Keratinocyte (primary cell): ENCODE results near the gene MEAF6. TPM values are rescaled to one million over a fixed set of nuclear protein-coding genes. Genes with fewer than 3 reads are reported as not detected.

Experiments used
- DNase-seq: peaks from one replicate; pipeline ENCODE4 v3.0.0-alpha.2; 2011; ENCODE audit warnings: low read depth, missing footprints, low spot score
- FAIRE-seq: peaks from 2 replicates; lab custom pipeline; 2011; peaks lifted over from hg19 to GRCh38; lab: Jason Lieb, UNC
- H2AFZ ChIP-seq: 2 replicates; pipeline ENCODE4 v1.6.0; 2012; ENCODE audit warnings: low read length, control low read depth, inconsistent platforms; ENCODE audit not compliant: control insufficient read depth
- H3K27ac ChIP-seq: 2 replicates; pipeline ENCODE4 v1.5.1; 2011; ENCODE audit warnings: low read length; ENCODE audit not compliant: control insufficient read depth, insufficient read depth
- H3K27me3 ChIP-seq: 3 replicates; pipeline ENCODE4 v1.6.0; 2011; ENCODE audit warnings: low read length; ENCODE audit not compliant: control insufficient read depth, insufficient read depth; ENCODE audit errors: extremely low read depth
- H3K36me3 ChIP-seq, 2 experiments: 2 replicates in 1 of 2; 3 replicates in 1 of 2; pipeline ENCODE4 v1.5.1; 2011; ENCODE audit warnings: low read length in 2 of 2, mild to moderate bottlenecking in 1 of 2; ENCODE audit not compliant: control insufficient read depth in 2 of 2, insufficient read depth in 2 of 2; ENCODE audit errors: extremely low read depth in 1 of 2
- H3K4me1 ChIP-seq: 3 replicates; pipeline ENCODE4 v1.5.1; 2011; ENCODE audit warnings: low read length; ENCODE audit not compliant: control insufficient read depth, insufficient read depth; ENCODE audit errors: extremely low read depth
- H3K4me2 ChIP-seq: 3 replicates; pipeline ENCODE4 v1.6.0; 2011; ENCODE audit warnings: low read depth, low read length; ENCODE audit not compliant: control insufficient read depth, insufficient read depth; ENCODE audit errors: extremely low read depth
- H3K4me3 ChIP-seq, 3 experiments: fragments of 200-600 bp in 1 of 3; sonication (generic) in 1 of 3; 2 replicates in 2 of 3; 3 replicates in 1 of 3; pipeline ENCODE4 v1.5.1; 2011 to 2016; ENCODE audit warnings: low read length in 3 of 3, mild to moderate bottlenecking in 3 of 3, control low read depth in 2 of 3, inconsistent platforms in 1 of 3, low read depth in 1 of 3, mixed read lengths in 1 of 3, mixed run types in 1 of 3, moderate library complexity in 1 of 3; ENCODE audit not compliant: control insufficient read depth in 2 of 3, insufficient read depth in 2 of 3; ENCODE audit errors: extremely low read depth in 1 of 3
- H3K79me2 ChIP-seq: 2 replicates; pipeline ENCODE4 v1.6.0; 2012; ENCODE audit warnings: low read length; ENCODE audit not compliant: control insufficient read depth, insufficient read depth
- H3K9ac ChIP-seq: 3 replicates; pipeline ENCODE4 v1.6.0; 2011; ENCODE audit warnings: low read length; ENCODE audit not compliant: control insufficient read depth, insufficient read depth; ENCODE audit errors: extremely low read depth
- H3K9me1 ChIP-seq: 3 replicates; pipeline ENCODE4 v1.6.0; 2011; ENCODE audit warnings: low read length; ENCODE audit not compliant: control insufficient read depth, insufficient read depth; ENCODE audit errors: extremely low read depth
- H3K9me3 ChIP-seq: 2 replicates; pipeline ENCODE4 v1.5.1; 2012; ENCODE audit warnings: low read depth, low read length; ENCODE audit not compliant: control insufficient read depth
- H4K20me1 ChIP-seq: 3 replicates; pipeline ENCODE4 v1.6.0; 2011; ENCODE audit warnings: low read length; ENCODE audit not compliant: control insufficient read depth, insufficient read depth; ENCODE audit errors: extremely low read depth
- EZH2 ChIP-seq: IDR thresholded peaks from one replicate; pipeline ENCODE4 v1.6.1; 2012; ENCODE audit warnings: inconsistent platforms, mild to moderate bottlenecking, low read length, moderate library complexity
- dilution Hi-C: fragments of 300-500 bp; cut with MboI; formaldehyde crosslinking; loops from one replicate; pipeline ENCODE4 v1.7.0; 2020; ENCODE audit warnings: low sequenced_read_pairs; ENCODE audit not compliant: extremely low pct_ligation_motif_present
- polyA plus RNA-seq, 5 experiments: library from polyadenylated mRNA; depleted of rRNA in 3 of 5; stranded (reverse) in 3 of 5; stranded (forward) in 1 of 5; unstranded in 1 of 5; fragments of >200 nt; gene quantifications; 1 replicate in 1 of 5; 2 replicates in 3 of 5; 3 replicates in 1 of 5; pipeline versions ENCODE4 v1.2.1 to v1.2.3, GENCODE V29; 2011 to 2012; ENCODE audit warnings: missing spikeins in 2 of 5, low read depth in 1 of 5, low replicate concordance in 1 of 5
- TF ChIP-seq, protein P1 (sequence below), 3 experiments: IDR thresholded peaks in 1 of 3; conservative IDR thresholded peaks in 1 of 3; optimal IDR thresholded peaks in 1 of 3; 2 replicates in 2 of 3; 3 replicates in 1 of 3; pipeline versions ENCODE3 to v1.5.1; 2011; ENCODE audit warnings: low read length in 3 of 3, mild to moderate bottlenecking in 3 of 3, moderate library complexity in 2 of 3, control low read depth in 1 of 3, inconsistent platforms in 1 of 3; ENCODE audit not compliant: insufficient read depth in 2 of 3; ENCODE audit errors: extremely low read depth in 1 of 3

MEAF6 gene
- polyA plus RNA-seq, 1 donor (not counting 4 experiments of a cell fraction or from before 2014, with no cell fraction given), result 51.9 TPM

DNA sequence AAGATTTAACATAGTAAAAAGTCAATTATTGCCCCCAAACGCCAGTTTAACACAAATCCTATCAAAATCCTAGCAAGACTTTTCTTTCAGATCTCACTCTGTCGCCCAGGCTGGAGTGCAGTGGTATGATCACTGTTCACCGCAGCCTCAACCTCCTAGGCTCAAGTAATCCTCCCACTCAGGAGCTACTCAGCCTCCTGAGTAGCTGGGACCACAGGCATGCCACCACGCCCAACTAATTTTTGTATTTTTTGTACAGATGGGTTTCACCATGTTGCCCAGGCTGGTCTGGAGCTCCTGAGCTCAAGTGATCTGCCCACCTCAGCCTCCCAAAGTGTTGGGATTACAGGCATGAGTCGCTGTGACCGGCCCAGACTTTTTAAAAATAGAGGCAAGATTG is 34.8 kb upstream of the MEAF6 start:
- no peak for TF ChIP-seq EZH2
- TF ChIP-seq, protein P1, sequence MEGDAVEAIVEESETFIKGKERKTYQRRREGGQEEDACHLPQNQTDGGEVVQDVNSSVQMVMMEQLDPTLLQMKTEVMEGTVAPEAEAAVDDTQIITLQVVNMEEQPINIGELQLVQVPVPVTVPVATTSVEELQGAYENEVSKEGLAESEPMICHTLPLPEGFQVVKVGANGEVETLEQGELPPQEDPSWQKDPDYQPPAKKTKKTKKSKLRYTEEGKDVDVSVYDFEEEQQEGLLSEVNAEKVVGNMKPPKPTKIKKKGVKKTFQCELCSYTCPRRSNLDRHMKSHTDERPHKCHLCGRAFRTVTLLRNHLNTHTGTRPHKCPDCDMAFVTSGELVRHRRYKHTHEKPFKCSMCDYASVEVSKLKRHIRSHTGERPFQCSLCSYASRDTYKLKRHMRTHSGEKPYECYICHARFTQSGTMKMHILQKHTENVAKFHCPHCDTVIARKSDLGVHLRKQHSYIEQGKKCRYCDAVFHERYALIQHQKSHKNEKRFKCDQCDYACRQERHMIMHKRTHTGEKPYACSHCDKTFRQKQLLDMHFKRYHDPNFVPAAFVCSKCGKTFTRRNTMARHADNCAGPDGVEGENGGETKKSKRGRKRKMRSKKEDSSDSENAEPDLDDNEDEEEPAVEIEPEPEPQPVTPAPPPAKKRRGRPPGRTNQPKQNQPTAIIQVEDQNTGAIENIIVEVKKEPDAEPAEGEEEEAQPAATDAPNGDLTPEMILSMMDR (optimal IDR thresholded peaks at IDR 0.05 in 1 of 3, IDR thresholded peaks at IDR 0.05 in 1 of 3, conservative IDR thresholded peaks at IDR 0.05 in 1 of 3; ENCODE audit: extremely low read depth in 1 of 3, insufficient read depth in 2 of 3, low read length in 3 of 3), result no peak
- DNase-seq, result no peak
- no peak for FAIRE-seq
- H3K4me2 ChIP-seq, result no peak overlapping the region
- no peaks in the 10 kb centered on the region for H3K27me3 ChIP-seq
- peaks cover 3% of the 10 kb centered on the region for H3K9me1 ChIP-seq
- no peaks in the 10 kb centered on the region for H4K20me1 ChIP-seq
- H2AFZ ChIP-seq, result no peak overlapping the region
- H3K9me3 ChIP-seq, result no peaks in the 10 kb centered on the region
- peaks cover 12 to 26% of the 10 kb centered on the region in 2 experiments for H3K36me3 ChIP-seq
- no peak overlapping the region for H3K27ac ChIP-seq
- H3K4me1 ChIP-seq, result peaks cover 18% of the 10 kb centered on the region
- H3K9ac ChIP-seq, result no peak overlapping the region
- no peak overlapping the region for H3K4me3 ChIP-seq
- peaks cover 45% of the 10 kb centered on the region for H3K79me2 ChIP-seq
- dilution Hi-C loops, result no loop called here

DNA sequence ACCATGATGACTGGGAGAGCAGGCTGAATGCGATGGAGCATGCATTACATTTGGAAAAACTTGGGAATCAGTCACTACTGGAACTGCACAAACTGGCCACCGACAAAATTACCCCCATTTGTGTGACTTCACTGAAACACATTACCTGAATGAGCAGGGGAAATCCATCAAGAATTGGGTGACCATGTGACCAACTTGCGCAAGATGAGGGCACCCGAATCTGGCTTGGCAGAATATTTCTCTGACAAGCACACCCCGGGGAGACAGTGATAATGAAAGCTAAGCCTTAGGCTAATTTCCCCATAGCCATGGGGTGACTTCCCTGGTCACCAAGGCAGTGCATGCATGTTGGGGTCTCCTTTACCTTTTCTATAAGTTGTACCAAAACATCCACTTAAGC is 30.5 kb upstream of the MEAF6 start:
- H2AFZ ChIP-seq, result no peak overlapping the region
- H3K9ac ChIP-seq, result no peak overlapping the region
- DNase-seq (no peak), FAIRE-seq (no peak)
- peaks cover 17 to 29% of the 10 kb centered on the region in 2 experiments for H3K36me3 ChIP-seq
- TF ChIP-seq, protein P1 (optimal IDR thresholded peaks at IDR 0.05 in 1 of 3, IDR thresholded peaks at IDR 0.05 in 1 of 3, conservative IDR thresholded peaks at IDR 0.05 in 1 of 3; ENCODE audit: extremely low read depth in 1 of 3, insufficient read depth in 2 of 3, low read length in 3 of 3), result no peak
- TF ChIP-seq EZH2, result no peak
- no peak overlapping the region for H3K4me2 ChIP-seq
- H4K20me1 ChIP-seq, result no peaks in the 10 kb centered on the region
- dilution Hi-C loops, result no loop called here
- H3K9me3 ChIP-seq, result no peaks in the 10 kb centered on the region
- no peaks in the 10 kb centered on the region for H3K9me1 ChIP-seq
- H3K27me3 ChIP-seq, result no peaks in the 10 kb centered on the region
- H3K27ac ChIP-seq, result no peak overlapping the region
- no peak overlapping the region for H3K4me3 ChIP-seq
- peaks cover 13% of the 10 kb centered on the region for H3K79me2 ChIP-seq
- peaks cover 8% of the 10 kb centered on the region for H3K4me1 ChIP-seq
